Astrocyte (in vitro differentiated cells and primary cell): ENCODE data around the gene PTPRU. TPM values are rescaled to one million over a fixed set of nuclear protein-coding genes. Genes with fewer than 3 reads are reported as not detected.

Experiments used
- DNase-seq: peaks from one replicate; pipeline ENCODE4 v3.0.0-alpha.2; 2010; ENCODE audit warnings: low read depth
- FAIRE-seq: peaks from 2 replicates; lab custom pipeline; 2011; peaks lifted over from hg19 to GRCh38; lab: Jason Lieb, UNC
- H2AFZ ChIP-seq: 2 replicates; pipeline ENCODE4 v1.6.0; 2012; ENCODE audit warnings: low read depth, low read length, inconsistent platforms
- H3K27ac ChIP-seq: 2 replicates; pipeline ENCODE4 v1.5.1; 2011; ENCODE audit warnings: low read depth, low read length, inconsistent platforms
- H3K27me3 ChIP-seq: 2 replicates; pipeline ENCODE4 v1.6.0; 2011; ENCODE audit warnings: low read length, inconsistent platforms; ENCODE audit not compliant: insufficient read depth
- H3K36me3 ChIP-seq: 2 replicates; pipeline ENCODE4 v1.5.1; 2011; ENCODE audit warnings: low read length, inconsistent platforms; ENCODE audit not compliant: insufficient read depth
- H3K4me1 ChIP-seq: 2 replicates; pipeline ENCODE4 v1.5.1; 2011; ENCODE audit warnings: low read length, inconsistent platforms; ENCODE audit not compliant: insufficient read depth
- H3K4me2 ChIP-seq: 2 replicates; pipeline ENCODE4 v1.6.0; 2012; ENCODE audit warnings: low read length, inconsistent platforms
- H3K4me3 ChIP-seq: 2 replicates; pipeline ENCODE4 v1.5.1; 2011; ENCODE audit warnings: low read depth, mild to moderate bottlenecking, low read length, inconsistent platforms; ENCODE audit not compliant: insufficient read depth
- H3K79me2 ChIP-seq: 2 replicates; pipeline ENCODE4 v1.6.0; 2012; ENCODE audit warnings: mild to moderate bottlenecking, low read length, inconsistent platforms; ENCODE audit not compliant: insufficient read depth
- H3K9ac ChIP-seq: 2 replicates; pipeline ENCODE4 v1.6.0; 2012; ENCODE audit warnings: mild to moderate bottlenecking, low read length, inconsistent platforms
- H3K9me3 ChIP-seq: 2 replicates; pipeline ENCODE4 v1.5.1; 2012; ENCODE audit warnings: low read depth, mild to moderate bottlenecking, low read length, inconsistent platforms; ENCODE audit not compliant: insufficient read depth
- H4K20me1 ChIP-seq: 2 replicates; pipeline ENCODE4 v1.6.0; 2012; ENCODE audit warnings: low read length, inconsistent platforms; ENCODE audit not compliant: insufficient read depth
- H3K27ac Mint-ChIP-seq: one replicate; pipeline ENCODE4 v1.8.0; 2021; ENCODE audit warnings: mild to moderate bottlenecking, mixed read lengths; ENCODE audit not compliant: unreplicated experiment
- H3K27me3 Mint-ChIP-seq: one replicate; pipeline ENCODE4 v1.8.0; 2021; ENCODE audit warnings: low read depth, mixed read lengths; ENCODE audit not compliant: unreplicated experiment
- H3K36me3 Mint-ChIP-seq: one replicate; pipeline ENCODE4 v1.8.0; 2021; ENCODE audit warnings: low read depth, mixed read lengths; ENCODE audit not compliant: unreplicated experiment
- H3K4me1 Mint-ChIP-seq: one replicate; pipeline ENCODE4 v1.8.0; 2021; ENCODE audit warnings: low read depth, mixed read lengths; ENCODE audit not compliant: unreplicated experiment
- H3K4me3 Mint-ChIP-seq: one replicate; pipeline ENCODE4 v1.8.0; 2021; ENCODE audit warnings: mild to moderate bottlenecking, moderate library complexity, mixed read lengths; ENCODE audit not compliant: unreplicated experiment
- H3K9me3 Mint-ChIP-seq: one replicate; pipeline ENCODE4 v1.8.0; 2021; ENCODE audit warnings: mild to moderate bottlenecking, mixed read lengths; ENCODE audit not compliant: unreplicated experiment
- EZH2 ChIP-seq: IDR thresholded peaks from 2 replicates; pipeline ENCODE4 v1.6.1; 2012; ENCODE audit warnings: mild to moderate bottlenecking, low read length, inconsistent platforms; ENCODE audit not compliant: insufficient read depth
- total RNA-seq: library from RNA; stranded (reverse); gene quantifications from 2 replicates; pipeline ENCODE4 v1.2.1, GENCODE V29; 2021
- TF ChIP-seq, protein P1 (sequence below): IDR thresholded peaks from 2 replicates; pipeline ENCODE4 v1.5.1; 2011; ENCODE audit warnings: low read depth, mild to moderate bottlenecking, inconsistent platforms, low read length, moderate library complexity; ENCODE audit not compliant: insufficient read depth

The PTPRU gene
- total RNA-seq, 1 donor from 2014 or later = 36.6 TPM

DNA sequence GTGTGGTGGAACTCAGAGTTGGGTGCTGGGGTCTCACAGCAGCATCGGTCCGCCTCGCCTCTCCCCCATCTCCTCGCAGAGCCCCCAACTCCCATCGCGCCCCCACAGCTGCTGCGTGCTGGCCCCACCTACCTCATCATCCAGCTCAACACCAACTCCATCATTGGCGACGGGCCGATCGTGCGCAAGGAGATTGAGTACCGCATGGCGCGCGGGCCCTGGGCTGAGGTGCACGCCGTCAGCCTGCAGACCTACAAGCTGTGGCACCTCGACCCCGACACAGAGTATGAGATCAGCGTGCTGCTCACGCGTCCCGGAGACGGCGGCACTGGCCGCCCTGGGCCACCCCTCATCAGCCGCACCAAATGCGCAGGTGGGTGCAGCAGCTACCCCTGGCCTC is 24.2 kb downstream of the PTPRU start:
- Mint-ChIP-seq H3K27ac (no peak overlapping the region), H3K4me3 (peak overlapping the region; percentile 84), H3K27me3 (peaks cover 9% of the 10 kb centered on the region), H3K4me1 (peaks cover 20% of the 10 kb centered on the region), H3K9me3 (peaks cover 3% of the 10 kb centered on the region), H3K36me3 (peaks cover 11% of the 10 kb centered on the region)
- Histone ChIP-seq H2AFZ (peak overlapping the region; percentile 50), H3K4me3 (peak overlapping the region; percentile 34), H4K20me1 (peaks cover 14% of the 10 kb centered on the region), H3K36me3 (no peaks in the 10 kb centered on the region), H3K27me3 (no peaks in the 10 kb centered on the region), H3K4me2 (peak overlapping the region; percentile 88), H3K79me2 (no peaks in the 10 kb centered on the region), H3K27ac (no peak overlapping the region), H3K9ac (peak overlapping the region; percentile 64), H3K4me1 (peaks cover 35% of the 10 kb centered on the region), H3K9me3 (no peaks in the 10 kb centered on the region)
- FAIRE-seq (no peak), DNase-seq (no peak)
- TF ChIP-seq, protein P1, sequence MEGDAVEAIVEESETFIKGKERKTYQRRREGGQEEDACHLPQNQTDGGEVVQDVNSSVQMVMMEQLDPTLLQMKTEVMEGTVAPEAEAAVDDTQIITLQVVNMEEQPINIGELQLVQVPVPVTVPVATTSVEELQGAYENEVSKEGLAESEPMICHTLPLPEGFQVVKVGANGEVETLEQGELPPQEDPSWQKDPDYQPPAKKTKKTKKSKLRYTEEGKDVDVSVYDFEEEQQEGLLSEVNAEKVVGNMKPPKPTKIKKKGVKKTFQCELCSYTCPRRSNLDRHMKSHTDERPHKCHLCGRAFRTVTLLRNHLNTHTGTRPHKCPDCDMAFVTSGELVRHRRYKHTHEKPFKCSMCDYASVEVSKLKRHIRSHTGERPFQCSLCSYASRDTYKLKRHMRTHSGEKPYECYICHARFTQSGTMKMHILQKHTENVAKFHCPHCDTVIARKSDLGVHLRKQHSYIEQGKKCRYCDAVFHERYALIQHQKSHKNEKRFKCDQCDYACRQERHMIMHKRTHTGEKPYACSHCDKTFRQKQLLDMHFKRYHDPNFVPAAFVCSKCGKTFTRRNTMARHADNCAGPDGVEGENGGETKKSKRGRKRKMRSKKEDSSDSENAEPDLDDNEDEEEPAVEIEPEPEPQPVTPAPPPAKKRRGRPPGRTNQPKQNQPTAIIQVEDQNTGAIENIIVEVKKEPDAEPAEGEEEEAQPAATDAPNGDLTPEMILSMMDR = no peak
- TF ChIP-seq EZH2 = no peak

DNA sequence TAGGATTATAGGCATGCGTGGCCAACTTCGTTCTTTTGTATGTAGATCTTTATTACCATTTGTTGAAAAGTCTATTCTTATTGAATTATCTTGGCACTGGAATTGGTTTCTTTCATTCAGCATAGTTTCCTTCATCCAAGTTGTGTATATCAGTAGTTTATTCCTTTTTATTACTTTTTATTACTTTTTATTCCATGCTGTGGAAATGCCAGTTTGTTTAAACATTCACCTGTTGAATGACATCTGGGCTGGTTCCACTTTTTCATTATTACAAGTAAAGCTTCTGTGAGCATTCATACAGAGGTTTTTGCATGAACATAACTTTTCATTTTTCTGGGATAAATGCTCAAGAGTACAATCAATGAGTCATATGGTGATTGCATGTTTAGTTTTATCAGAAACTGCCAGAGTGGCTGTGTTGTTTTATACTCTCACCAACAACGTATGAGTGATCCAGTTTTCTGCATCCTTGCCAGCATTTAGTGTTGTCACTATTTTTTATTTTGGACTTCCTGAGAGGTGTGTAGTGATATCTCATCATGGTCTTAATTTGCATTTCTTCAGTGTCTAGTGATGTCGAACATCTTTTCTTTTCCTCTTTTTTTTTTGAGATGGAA is 28.6 kb downstream of the PTPRU start:
- peaks cover 4% of the 10 kb centered on the region for H3K4me1 ChIP-seq
- no peak for TF ChIP-seq EZH2
- TF ChIP-seq, protein P1 = no peak
- FAIRE-seq (peak; percentile 89), DNase-seq (peak; percentile 78)
- Mint-ChIP-seq H3K36me3 (peaks cover 9% of the 10 kb centered on the region), H3K9me3 (peaks cover 3% of the 10 kb centered on the region), H3K27ac (no peak overlapping the region), H3K4me3 (no peak overlapping the region), H3K27me3 (peaks cover 14% of the 10 kb centered on the region), H3K4me1 (peaks cover 1% of the 10 kb centered on the region)
- H3K27ac ChIP-seq = no peak overlapping the region
- no peaks in the 10 kb centered on the region for H3K79me2 ChIP-seq
- no peaks in the 10 kb centered on the region for H3K36me3 ChIP-seq
- H3K4me2 ChIP-seq = no peak overlapping the region
- no peaks in the 10 kb centered on the region for H4K20me1 ChIP-seq
- no peak overlapping the region for H2AFZ ChIP-seq
- no peaks in the 10 kb centered on the region for H3K9me3 ChIP-seq
- no peak overlapping the region for H3K9ac ChIP-seq
- no peaks in the 10 kb centered on the region for H3K27me3 ChIP-seq
- no peak overlapping the region for H3K4me3 ChIP-seq

DNA sequence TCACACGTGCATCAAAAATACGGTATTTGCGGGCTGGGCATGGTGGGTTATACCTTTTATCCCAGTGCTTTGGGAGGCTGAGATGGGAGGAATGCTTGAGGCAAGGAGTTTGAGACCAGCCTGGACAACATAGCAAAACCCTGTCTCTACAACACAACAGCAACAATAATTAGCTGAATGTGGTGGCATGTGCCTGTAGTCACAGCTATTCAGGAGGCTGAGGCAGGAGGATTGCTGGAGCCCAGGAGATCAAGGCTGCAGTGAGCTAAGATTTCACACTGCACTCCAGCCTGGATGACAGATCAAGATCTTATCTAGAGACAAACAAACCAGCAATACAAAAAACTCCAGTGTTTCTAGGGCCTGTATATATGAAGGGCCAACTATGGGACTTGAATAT is 30.6 kb downstream of the PTPRU start:
- Mint-ChIP-seq H3K36me3 (peaks cover 12% of the 10 kb centered on the region), H3K4me3 (no peak overlapping the region), H3K27ac (no peak overlapping the region), H3K9me3 (peaks cover 3% of the 10 kb centered on the region), H3K4me1 (peaks cover 10% of the 10 kb centered on the region), H3K27me3 (peaks cover 9% of the 10 kb centered on the region)
- DNase-seq = no peak
- no peak overlapping the region for H2AFZ ChIP-seq
- no peak overlapping the region for H3K9ac ChIP-seq
- H3K27me3 ChIP-seq = no peaks in the 10 kb centered on the region
- H3K79me2 ChIP-seq = no peaks in the 10 kb centered on the region
- peaks cover 10% of the 10 kb centered on the region for H3K4me1 ChIP-seq
- no peaks in the 10 kb centered on the region for H3K36me3 ChIP-seq
- no peak overlapping the region for H3K4me2 ChIP-seq
- H4K20me1 ChIP-seq = no peaks in the 10 kb centered on the region
- FAIRE-seq = no peak
- TF ChIP-seq, protein P1 = no peak
- no peak for TF ChIP-seq EZH2
- no peak overlapping the region for H3K27ac ChIP-seq
- no peaks in the 10 kb centered on the region for H3K9me3 ChIP-seq
- no peak overlapping the region for H3K4me3 ChIP-seq
